SK-N-SH treated with all-trans-retinoic acid at 6 μM for 48 hours (cell line): ENCODE results near the gene SYCE1L.

Source experiments
- ATAC-seq: fragments of 200-7000 bp; cut with Tn5 transposase; 3 replicates; pipeline ENCODE4 v1.9.1; 2020; ENCODE audit warnings: mild to moderate bottlenecking, moderate library complexity
- ARNTL ChIP-seq: fragments of 450-650 bp; formaldehyde crosslinking; IDR thresholded peaks from 2 replicates; pipeline ENCODE4 v1.5.0; 2020; ENCODE audit warnings: low read depth, mild to moderate bottlenecking, moderate library complexity, borderline replicate concordance
- BACH2 ChIP-seq: fragments of 250-450 bp; sonication (Bioruptor Pico); IDR thresholded peaks from 2 replicates; pipeline ENCODE4 v1.9.0; 2021; ENCODE audit warnings: mild to moderate bottlenecking, borderline replicate concordance
- CSDC2 ChIP-seq: fragments of 250-450 bp; sonication (Bioruptor Pico); IDR thresholded peaks from 2 replicates; pipeline ENCODE4 v1.5.0; 2020; ENCODE audit warnings: mild to moderate bottlenecking, moderate library complexity
- ESRRG ChIP-seq: fragments of 250-450 bp; sonication (Bioruptor Pico); IDR thresholded peaks from 2 replicates; pipeline ENCODE4 v1.6.1; 2021; ENCODE audit warnings: mild to moderate bottlenecking
- GLIS3 ChIP-seq: fragments of 250-450 bp; sonication (Bioruptor Pico); IDR thresholded peaks from 2 replicates; pipeline ENCODE4 v1.5.0; 2020; ENCODE audit warnings: mild to moderate bottlenecking, moderate library complexity
- ISL1 ChIP-seq: fragments of 250-450 bp; sonication (Bioruptor Pico); IDR thresholded peaks from 2 replicates; pipeline ENCODE4 v2.1.2; 2022; ENCODE audit warnings: mild to moderate bottlenecking, moderate library complexity
- OSR1 ChIP-seq: fragments of 250-450 bp; sonication (Bioruptor Pico); IDR thresholded peaks from 2 replicates; pipeline ENCODE4 v1.8.0; 2022; ENCODE audit warnings: moderate library complexity, mild to moderate bottlenecking, inconsistent platforms
- PPARA ChIP-seq: fragments of 250-450 bp; sonication (Bioruptor Pico); IDR thresholded peaks from 2 replicates; pipeline ENCODE4 v1.5.0; 2020; ENCODE audit warnings: mild to moderate bottlenecking, borderline replicate concordance
- RARB ChIP-seq: fragments of 250-450 bp; sonication (Bioruptor Pico); IDR thresholded peaks from 2 replicates; pipeline ENCODE4 v1.8.0; 2021; ENCODE audit warnings: mild to moderate bottlenecking, moderate library complexity
- SNAI2 ChIP-seq: fragments of 250-450 bp; sonication (Bioruptor Pico); IDR thresholded peaks from 2 replicates; pipeline ENCODE4 v1.5.0; 2020; ENCODE audit warnings: mild to moderate bottlenecking, moderate library complexity
- TCF4 ChIP-seq: fragments of 250-450 bp; sonication (Bioruptor Pico); IDR thresholded peaks from 2 replicates; pipeline ENCODE4 v1.8.0; 2021; ENCODE audit warnings: mild to moderate bottlenecking, moderate library complexity, borderline replicate concordance
- TOX ChIP-seq: fragments of 250-450 bp; sonication (Bioruptor Pico); IDR thresholded peaks from 2 replicates; pipeline ENCODE4 v1.8.0; 2021; ENCODE audit warnings: mild to moderate bottlenecking, moderate library complexity, borderline replicate concordance
- TSHZ2 ChIP-seq: fragments of 250-450 bp; sonication (Bioruptor Pico); IDR thresholded peaks from 2 replicates; pipeline ENCODE4 v1.5.0; 2020; ENCODE audit warnings: mild to moderate bottlenecking, moderate library complexity
- ZC3H10 ChIP-seq: fragments of 250-450 bp; sonication (Bioruptor Pico); IDR thresholded peaks from 2 replicates; pipeline ENCODE4 v1.5.1; 2021; ENCODE audit warnings: mild to moderate bottlenecking, moderate library complexity
- ZFP3 ChIP-seq: fragments of 250-450 bp; sonication (Bioruptor Pico); IDR thresholded peaks from 2 replicates; pipeline ENCODE4 v1.5.0; 2020; ENCODE audit warnings: mild to moderate bottlenecking, moderate library complexity
- ZFP30 ChIP-seq: fragments of 450-650 bp; formaldehyde crosslinking; IDR thresholded peaks from 2 replicates; pipeline ENCODE4 v1.5.0; 2022; ENCODE audit warnings: mild to moderate bottlenecking, moderate library complexity
- ZNF565 ChIP-seq: fragments of 450-650 bp; formaldehyde crosslinking; conservative IDR thresholded peaks from 2 replicates; pipeline ENCODE4 v1.5.0; 2020; ENCODE audit warnings: low read depth, mild to moderate bottlenecking, moderate library complexity
- ZNF70 ChIP-seq: fragments of 450-650 bp; formaldehyde crosslinking; IDR thresholded peaks from 2 replicates; pipeline ENCODE4 v1.5.0; 2020; ENCODE audit warnings: mild to moderate bottlenecking, moderate library complexity
- ZNF8 ChIP-seq: fragments of 450-650 bp; formaldehyde crosslinking; IDR thresholded peaks from 2 replicates; pipeline ENCODE4 v1.5.0; 2020; ENCODE audit warnings: mild to moderate bottlenecking, moderate library complexity
- TF ChIP-seq, protein P1 (sequence below): fragments of 250-450 bp; sonication (Bioruptor Pico); IDR thresholded peaks from 2 replicates; pipeline ENCODE4 v1.8.0; 2020; ENCODE audit warnings: mild to moderate bottlenecking, moderate library complexity, borderline replicate concordance
- TF ChIP-seq, protein P2 (sequence below): fragments of 250-450 bp; sonication (Bioruptor Pico); IDR thresholded peaks from 2 replicates; pipeline ENCODE4 v1.8.0; 2021; ENCODE audit warnings: low read depth, mild to moderate bottlenecking, moderate library complexity, borderline replicate concordance
- TF ChIP-seq, protein P3 (sequence below): fragments of 250-450 bp; sonication (Bioruptor Pico); IDR thresholded peaks from 2 replicates; pipeline ENCODE4 v1.5.1; 2020; ENCODE audit warnings: low read depth, mild to moderate bottlenecking, moderate library complexity

Gene SYCE1L

DNA sequence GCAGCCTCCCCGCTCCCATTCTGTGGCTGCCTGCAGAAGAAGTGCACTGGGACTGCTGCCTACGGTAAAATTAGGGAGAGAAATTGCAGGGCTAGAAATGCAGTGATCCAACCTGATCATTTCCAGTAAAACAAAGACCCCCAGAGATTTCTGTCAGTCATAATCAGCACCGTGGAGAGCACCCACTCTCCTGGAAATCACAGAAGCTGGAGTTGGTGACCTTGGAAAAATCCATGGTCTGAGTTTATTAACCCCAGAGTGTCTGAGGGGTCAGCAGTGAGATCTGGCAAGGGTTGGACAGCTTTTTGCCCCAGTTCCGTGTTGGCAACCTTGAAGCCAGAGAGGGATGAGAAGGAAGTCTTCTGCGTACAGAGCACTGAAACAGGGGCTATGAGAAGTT lies 7.8 kb downstream of the SYCE1L start:
- ATAC-seq, result no peak
- TF ChIP-seq BACH2 (CRISPR knock-in tag), result no peak
- TF ChIP-seq GLIS3 (CRISPR knock-in tag), result no peak
- TF ChIP-seq ESRRG, result no peak
- TF ChIP-seq RARB (CRISPR knock-in tag), result no peak
- TF ChIP-seq ZNF565 (CRISPR knock-in tag), result no peak

- TF ChIP-seq CSDC2 (CRISPR knock-in tag), result no peak
- TF ChIP-seq TOX, result no peak
- TF ChIP-seq SNAI2 (CRISPR knock-in tag), result no peak
- TF ChIP-seq ESRRG, result no peak
- ATAC-seq, result no peak
These were observed 9.2 kb downstream of the SYCE1L start for GRCh38 chr16:77208382-77208781.

DNA sequence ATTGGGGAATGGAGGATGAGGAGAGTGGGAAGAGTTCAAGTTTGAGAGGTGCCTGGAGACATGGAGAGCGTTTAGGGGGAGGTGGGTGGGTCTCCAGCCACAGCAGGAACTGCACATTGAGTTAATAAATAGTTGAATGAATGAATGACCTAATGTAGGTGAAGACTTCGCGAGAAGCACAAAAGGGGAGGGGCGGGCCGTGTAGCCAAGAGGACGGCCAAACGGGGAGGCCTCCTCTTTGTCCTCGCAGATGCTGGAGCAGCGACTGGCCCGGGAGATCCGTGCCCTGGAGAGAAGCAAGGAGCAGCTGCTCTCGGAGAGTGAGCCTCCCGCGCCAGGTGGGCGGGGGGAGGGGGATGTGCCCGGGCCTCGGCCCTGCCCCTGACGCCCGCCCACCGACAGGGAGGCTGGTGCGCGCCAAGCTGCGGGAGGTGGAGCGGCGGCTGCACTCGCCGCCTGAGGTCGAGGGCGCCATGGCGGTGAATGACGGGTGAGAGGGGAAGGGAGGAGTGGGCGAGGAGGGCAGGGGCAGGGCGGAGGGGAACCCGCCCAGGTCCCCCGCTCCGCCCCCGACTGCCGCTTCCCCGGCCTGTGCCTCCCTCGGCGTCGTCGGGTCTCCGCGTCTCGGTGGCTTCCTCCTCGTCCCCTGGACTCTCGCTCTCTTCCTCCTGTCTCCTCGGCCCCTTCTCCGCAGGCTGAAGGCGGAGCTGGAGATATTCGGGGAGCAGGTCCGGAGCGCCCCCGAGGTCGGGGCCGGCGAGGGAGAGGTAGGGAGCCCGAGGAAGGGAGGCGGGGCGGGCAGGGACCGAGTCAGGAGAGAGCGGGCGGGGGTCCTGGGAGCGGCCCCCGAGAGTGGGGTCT lies 12.9 kb downstream of the SYCE1L start:
- no peak for TF ChIP-seq ZNF8 (CRISPR knock-in tag)
- TF ChIP-seq TSHZ2, result 0 out of 2 replicates have a peak, but pooled peaks have one; percentile 15
- ATAC-seq, result peak; percentile 58

DNA sequence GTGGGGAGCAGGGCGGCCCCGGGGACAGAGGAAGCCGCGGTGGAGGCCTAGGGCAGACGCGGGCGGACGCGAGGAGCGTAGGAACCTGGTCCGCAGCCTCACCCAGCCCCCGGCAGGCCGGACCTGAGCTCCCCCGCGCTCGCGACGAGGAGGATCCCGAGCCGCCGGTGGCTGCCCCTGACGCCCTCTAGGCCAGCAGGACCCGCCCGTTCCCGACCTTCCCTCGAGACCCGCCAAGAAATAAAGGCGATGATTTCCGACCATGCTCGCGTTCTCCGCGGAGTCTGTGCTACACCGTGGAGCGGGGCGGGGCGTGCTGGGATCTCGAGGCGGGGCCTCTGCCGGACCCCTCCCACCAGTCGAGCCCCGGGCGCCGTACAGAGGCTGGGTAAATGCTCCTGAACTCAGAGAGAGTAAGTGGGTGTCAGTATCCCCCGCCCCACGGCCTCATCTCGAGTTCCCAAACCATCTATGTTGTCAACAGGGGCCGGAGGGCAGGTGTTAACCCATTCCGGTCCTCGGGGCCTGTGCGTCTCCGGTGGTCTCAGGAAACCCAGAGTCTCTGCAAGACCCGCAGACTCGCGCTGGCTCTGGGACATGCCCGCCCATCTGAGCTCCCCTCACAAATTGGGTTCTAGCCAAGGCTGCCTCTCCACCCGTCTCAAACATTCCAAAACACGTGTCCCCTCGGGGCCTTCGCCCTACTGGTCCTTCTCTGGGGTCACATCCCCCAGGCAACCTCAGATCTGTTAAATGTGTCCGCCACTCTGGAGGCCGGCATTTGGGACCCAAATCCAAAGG lies 13.7 kb downstream of the SYCE1L start:
- 0 out of 2 replicates have a peak, but pooled peaks have one; percentile 47 for TF ChIP-seq ZNF565 (CRISPR knock-in tag)
- TF ChIP-seq ZFP30 (CRISPR knock-in tag), result no peak
- ATAC-seq, result peak; percentile 90

GRCh38 chr16:77213542-77214106 lies 14.4 kb downstream of the SYCE1L start:
- ATAC-seq, result peak; percentile 61
- TF ChIP-seq TCF4 (CRISPR knock-in tag) (no peak), ZNF8 (CRISPR knock-in tag) (no peak; the same call in 1 of the 2 replicates), ISL1 (CRISPR knock-in tag) (peak; percentile 99), CSDC2 (CRISPR knock-in tag) (no peak), RARB (CRISPR knock-in tag) (no peak), OSR1 (CRISPR knock-in tag) (no peak), ZC3H10 (CRISPR knock-in tag) (peak; percentile 69; the same call in 1 of the 2 replicates), GLIS3 (CRISPR knock-in tag) (no peak), TSHZ2 (no peak), SNAI2 (CRISPR knock-in tag) (no peak), ZNF565 (CRISPR knock-in tag) (no peak), ZFP3 (CRISPR knock-in tag) (no peak), PPARA (CRISPR knock-in tag) (no peak), TOX (no peak), ARNTL (CRISPR knock-in tag) (no peak), ESRRG (no peak), ZNF70 (CRISPR knock-in tag) (no peak)
- TF ChIP-seq, protein P1, sequence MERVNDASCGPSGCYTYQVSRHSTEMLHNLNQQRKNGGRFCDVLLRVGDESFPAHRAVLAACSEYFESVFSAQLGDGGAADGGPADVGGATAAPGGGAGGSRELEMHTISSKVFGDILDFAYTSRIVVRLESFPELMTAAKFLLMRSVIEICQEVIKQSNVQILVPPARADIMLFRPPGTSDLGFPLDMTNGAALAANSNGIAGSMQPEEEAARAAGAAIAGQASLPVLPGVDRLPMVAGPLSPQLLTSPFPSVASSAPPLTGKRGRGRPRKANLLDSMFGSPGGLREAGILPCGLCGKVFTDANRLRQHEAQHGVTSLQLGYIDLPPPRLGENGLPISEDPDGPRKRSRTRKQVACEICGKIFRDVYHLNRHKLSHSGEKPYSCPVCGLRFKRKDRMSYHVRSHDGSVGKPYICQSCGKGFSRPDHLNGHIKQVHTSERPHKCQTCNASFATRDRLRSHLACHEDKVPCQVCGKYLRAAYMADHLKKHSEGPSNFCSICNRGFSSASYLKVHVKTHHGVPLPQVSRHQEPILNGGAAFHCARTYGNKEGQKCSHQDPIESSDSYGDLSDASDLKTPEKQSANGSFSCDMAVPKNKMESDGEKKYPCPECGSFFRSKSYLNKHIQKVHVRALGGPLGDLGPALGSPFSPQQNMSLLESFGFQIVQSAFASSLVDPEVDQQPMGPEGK (CRISPR knock-in tag), result peak; percentile 50; the same call in 1 of the 2 replicates
- TF ChIP-seq, protein P2, sequence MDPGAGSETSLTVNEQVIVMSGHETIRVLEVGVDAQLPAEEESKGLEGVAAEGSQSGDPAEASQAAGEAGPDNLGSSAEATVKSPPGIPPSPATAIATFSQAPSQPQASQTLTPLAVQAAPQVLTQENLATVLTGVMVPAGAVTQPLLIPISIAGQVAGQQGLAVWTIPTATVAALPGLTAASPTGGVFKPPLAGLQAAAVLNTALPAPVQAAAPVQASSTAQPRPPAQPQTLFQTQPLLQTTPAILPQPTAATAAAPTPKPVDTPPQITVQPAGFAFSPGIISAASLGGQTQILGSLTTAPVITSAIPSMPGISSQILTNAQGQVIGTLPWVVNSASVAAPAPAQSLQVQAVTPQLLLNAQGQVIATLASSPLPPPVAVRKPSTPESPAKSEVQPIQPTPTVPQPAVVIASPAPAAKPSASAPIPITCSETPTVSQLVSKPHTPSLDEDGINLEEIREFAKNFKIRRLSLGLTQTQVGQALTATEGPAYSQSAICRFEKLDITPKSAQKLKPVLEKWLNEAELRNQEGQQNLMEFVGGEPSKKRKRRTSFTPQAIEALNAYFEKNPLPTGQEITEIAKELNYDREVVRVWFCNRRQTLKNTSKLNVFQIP (CRISPR knock-in tag), result no peak
- TF ChIP-seq, protein P3, sequence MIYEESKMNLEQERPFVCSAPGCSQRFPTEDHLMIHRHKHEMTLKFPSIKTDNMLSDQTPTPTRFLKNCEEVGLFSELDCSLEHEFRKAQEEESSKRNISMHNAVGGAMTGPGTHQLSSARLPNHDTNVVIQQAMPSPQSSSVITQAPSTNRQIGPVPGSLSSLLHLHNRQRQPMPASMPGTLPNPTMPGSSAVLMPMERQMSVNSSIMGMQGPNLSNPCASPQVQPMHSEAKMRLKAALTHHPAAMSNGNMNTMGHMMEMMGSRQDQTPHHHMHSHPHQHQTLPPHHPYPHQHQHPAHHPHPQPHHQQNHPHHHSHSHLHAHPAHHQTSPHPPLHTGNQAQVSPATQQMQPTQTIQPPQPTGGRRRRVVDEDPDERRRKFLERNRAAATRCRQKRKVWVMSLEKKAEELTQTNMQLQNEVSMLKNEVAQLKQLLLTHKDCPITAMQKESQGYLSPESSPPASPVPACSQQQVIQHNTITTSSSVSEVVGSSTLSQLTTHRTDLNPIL (CRISPR knock-in tag), result no peak
